Lower lobe of right lung (tissue), 2 donors: ENCODE data around the gene SESTD1. TPM values are rescaled to one million over a fixed set of nuclear protein-coding genes. Genes with fewer than 3 reads are reported as not detected.

Experiments used
- ATAC-seq, 2 donors: fragments of 200-7000 bp; cut with Tn5 transposase; one replicate each; pipeline ENCODE4 v1.9.1; 2020 to 2022; ENCODE audit warnings: mild to moderate bottlenecking in 2 of 2, moderate library complexity in 2 of 2
- DNase-seq: peaks from one replicate; pipeline ENCODE4 v3.0.0-alpha.2; 2020
- H3K27ac ChIP-seq: fragments of 200-600 bp; one replicate; pipeline ENCODE4 v1.8.0; 2022
- H3K27me3 ChIP-seq: fragments of 200-600 bp; one replicate; pipeline ENCODE4 v1.8.0; 2022; ENCODE audit warnings: low read depth
- H3K36me3 ChIP-seq: fragments of 200-600 bp; one replicate; pipeline ENCODE4 v1.8.0; 2022; ENCODE audit warnings: mild to moderate bottlenecking
- H3K4me1 ChIP-seq: fragments of 200-600 bp; one replicate; pipeline ENCODE4 v1.8.0; 2022
- H3K4me3 ChIP-seq: fragments of 200-600 bp; one replicate; pipeline ENCODE4 v1.8.0; 2022; ENCODE audit warnings: mild to moderate bottlenecking
- H3K9me3 ChIP-seq: fragments of 200-600 bp; one replicate; pipeline ENCODE4 v1.8.0; 2022
- CTCF ChIP-seq: fragments of 200-600 bp; IDR thresholded peaks from one replicate; pipeline ENCODE4 v1.8.0; 2022; ENCODE audit warnings: antibody characterized with exemption, mild to moderate bottlenecking
- intact Hi-C: fragments of 100-400 bp; cut with DNase I; formaldehyde crosslinking; loops from one replicate; pipeline ENCODE4 v1.11.0; 2022
- total RNA-seq: library from RNA; stranded (reverse); fragmentation: NEBNext Ultra II Directional; extraction: Animal tissue kit (Norgen Biotek cat#: 25700); gene quantifications from one replicate; pipeline ENCODE4 v1.2.1, GENCODE V29; 2021
- donor health status: DM: no; HTN: yes; CAD: no; lungs with severe emphysema.

SESTD1 gene
- total RNA-seq, 1 donor from 2014 or later = 107 TPM

GRCh38 chr2:179260224-179260623 lies 4.4 kb downstream of the SESTD1 start:
- no peak for TF ChIP-seq CTCF
- DNase-seq = no peak
- H3K9me3 ChIP-seq = no peaks in the 10 kb centered on the region
- H3K4me3 ChIP-seq = no peak overlapping the region
- peaks cover 27% of the 10 kb centered on the region for H3K4me1 ChIP-seq
- no peak for ATAC-seq
- no peaks in the 10 kb centered on the region for H3K27me3 ChIP-seq
- no peaks in the 10 kb centered on the region for H3K36me3 ChIP-seq
- no peak overlapping the region for H3K27ac ChIP-seq
- intact Hi-C loops = no loop called here

DNA sequence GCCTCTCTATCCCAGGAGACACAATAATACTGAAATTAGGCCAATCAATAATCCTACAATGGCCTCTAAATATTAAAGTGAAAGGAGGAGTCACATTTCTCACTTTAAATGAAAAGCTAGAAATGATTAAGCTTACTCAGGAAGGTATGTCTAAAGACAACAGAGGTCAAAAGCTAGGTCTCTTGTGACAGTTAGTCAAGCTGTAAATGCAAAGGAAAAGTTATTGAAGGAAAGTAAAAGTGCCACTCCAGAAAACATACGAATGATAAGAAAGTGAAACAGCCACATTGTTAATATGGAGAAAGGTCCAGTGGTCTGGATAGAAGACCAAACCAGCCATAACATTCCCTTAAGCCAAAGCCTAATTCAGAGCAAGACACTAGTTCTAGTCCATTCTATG lies 9.5 kb downstream of the SESTD1 start:
- intact Hi-C loops = no loop called here
- Histone ChIP-seq H3K27ac (no peak overlapping the region), H3K36me3 (no peaks in the 10 kb centered on the region), H3K4me3 (no peak overlapping the region), H3K4me1 (peaks cover 24% of the 10 kb centered on the region), H3K27me3 (no peaks in the 10 kb centered on the region), H3K9me3 (no peaks in the 10 kb centered on the region)
- ATAC-seq (no peak), DNase-seq (no peak)
- TF ChIP-seq CTCF = no peak

- Histone ChIP-seq H3K4me3 (no peak overlapping the region), H3K27ac (no peak overlapping the region), H3K9me3 (no peaks in the 10 kb centered on the region), H3K36me3 (no peaks in the 10 kb centered on the region), H3K27me3 (no peaks in the 10 kb centered on the region), H3K4me1 (peaks cover 22% of the 10 kb centered on the region)
- intact Hi-C loops = no loop called here
- DNase-seq (no peak), ATAC-seq (no peak)
- no peak for TF ChIP-seq CTCF
Observed at GRCh38 chr2:179253226-179253625, 11.4 kb downstream of the SESTD1 start.

GRCh38 chr2:179252423-179252822 lies 12.2 kb downstream of the SESTD1 start:
- H3K4me3 ChIP-seq = no peak overlapping the region
- H3K27me3 ChIP-seq = no peaks in the 10 kb centered on the region
- no peaks in the 10 kb centered on the region for H3K36me3 ChIP-seq
- H3K9me3 ChIP-seq = no peaks in the 10 kb centered on the region
- H3K4me1 ChIP-seq = peaks cover 29% of the 10 kb centered on the region
- no peak for TF ChIP-seq CTCF
- DNase-seq (no peak), ATAC-seq (no peak)
- no peak overlapping the region for H3K27ac ChIP-seq
- intact Hi-C loops = no loop called here

- Histone ChIP-seq H3K4me1 (peaks cover 30% of the 10 kb centered on the region), H3K27ac (no peak overlapping the region), H3K36me3 (no peaks in the 10 kb centered on the region), H3K4me3 (no peak overlapping the region), H3K27me3 (no peaks in the 10 kb centered on the region), H3K9me3 (no peaks in the 10 kb centered on the region)
- no peak for TF ChIP-seq CTCF
- intact Hi-C loops = no loop called here
- DNase-seq (no peak), ATAC-seq (no peak)
Observed at GRCh38 chr2:179251870-179252269, 12.8 kb downstream of the SESTD1 start.
